ENCODE results near the gene PDS5B.

DNA sequence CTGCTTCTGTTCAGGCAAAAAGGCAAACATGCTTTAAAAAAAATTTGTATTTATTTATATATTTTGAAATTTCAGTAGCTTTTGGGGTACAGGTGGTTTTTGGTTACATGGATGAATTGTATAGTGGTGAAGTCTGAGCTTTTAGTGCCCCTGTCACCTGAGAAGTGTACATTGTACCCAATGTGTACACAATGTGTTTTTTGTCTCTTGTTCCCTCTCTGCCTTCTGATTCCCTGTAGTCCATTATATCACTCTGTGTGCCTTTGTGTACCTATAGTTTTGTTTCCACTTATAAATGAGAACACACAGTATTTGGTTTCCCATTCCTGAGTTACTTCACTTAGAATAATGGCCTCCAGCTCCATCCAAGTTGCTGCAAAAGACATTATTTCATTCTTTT, 77.4 kb downstream of the PDS5B start:
- TF ChIP-seq, protein P1, sequence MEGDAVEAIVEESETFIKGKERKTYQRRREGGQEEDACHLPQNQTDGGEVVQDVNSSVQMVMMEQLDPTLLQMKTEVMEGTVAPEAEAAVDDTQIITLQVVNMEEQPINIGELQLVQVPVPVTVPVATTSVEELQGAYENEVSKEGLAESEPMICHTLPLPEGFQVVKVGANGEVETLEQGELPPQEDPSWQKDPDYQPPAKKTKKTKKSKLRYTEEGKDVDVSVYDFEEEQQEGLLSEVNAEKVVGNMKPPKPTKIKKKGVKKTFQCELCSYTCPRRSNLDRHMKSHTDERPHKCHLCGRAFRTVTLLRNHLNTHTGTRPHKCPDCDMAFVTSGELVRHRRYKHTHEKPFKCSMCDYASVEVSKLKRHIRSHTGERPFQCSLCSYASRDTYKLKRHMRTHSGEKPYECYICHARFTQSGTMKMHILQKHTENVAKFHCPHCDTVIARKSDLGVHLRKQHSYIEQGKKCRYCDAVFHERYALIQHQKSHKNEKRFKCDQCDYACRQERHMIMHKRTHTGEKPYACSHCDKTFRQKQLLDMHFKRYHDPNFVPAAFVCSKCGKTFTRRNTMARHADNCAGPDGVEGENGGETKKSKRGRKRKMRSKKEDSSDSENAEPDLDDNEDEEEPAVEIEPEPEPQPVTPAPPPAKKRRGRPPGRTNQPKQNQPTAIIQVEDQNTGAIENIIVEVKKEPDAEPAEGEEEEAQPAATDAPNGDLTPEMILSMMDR (IDR thresholded peaks at IDR 0.05): no peak
- no peak for TF ChIP-seq POLR2A (IDR thresholded peaks at IDR 0.05)
